DND-41 (cell line): Measurements from ENCODE around the gene MVB12B.
A peak's percentile ranks its signal among the peaks of the same experiment; 100 is the strongest.

Experiments
- ATAC-seq: fragments of 200-7000 bp; cut with Tn5 transposase; 3 replicates; pipeline ENCODE4 v1.9.1; 2021; ENCODE audit warnings: low read depth; ENCODE audit not compliant: insufficient read depth
- DNase-seq: peaks from one replicate; pipeline ENCODE4 v3.0.0-alpha.2; 2020
- H2AFZ ChIP-seq: 2 replicates; pipeline ENCODE4 v1.6.0; 2012; ENCODE audit warnings: low read depth, low read length
- H3K27ac ChIP-seq: 2 replicates; pipeline ENCODE4 v1.5.1; 2012; ENCODE audit warnings: low read length, inconsistent platforms
- H3K27me3 ChIP-seq: fragments of 200-600 bp; sonication (generic); 2 replicates; pipeline ENCODE4 v1.6.0; 2012; ENCODE audit warnings: low read length, mild to moderate bottlenecking, inconsistent platforms; ENCODE audit not compliant: insufficient read depth, poor library complexity
- H3K36me3 ChIP-seq: 2 replicates; pipeline ENCODE4 v1.5.1; 2012; ENCODE audit warnings: low read length, inconsistent platforms; ENCODE audit not compliant: insufficient read depth
- H3K4me1 ChIP-seq: 2 replicates; pipeline ENCODE4 v1.5.1; 2012; ENCODE audit warnings: mild to moderate bottlenecking, low read length; ENCODE audit not compliant: insufficient read depth
- H3K4me2 ChIP-seq: 2 replicates; pipeline ENCODE4 v1.6.0; 2012; ENCODE audit warnings: mild to moderate bottlenecking, moderate library complexity, low read length, inconsistent platforms; ENCODE audit not compliant: insufficient read depth
- H3K4me3 ChIP-seq, 2 experiments: fragments of 200-600 bp in 1 of 2; shearing (Covaris generic) in 1 of 2; 2 replicates each; pipeline ENCODE4 v1.5.1; 2012 to 2016; ENCODE audit warnings: inconsistent platforms in 2 of 2, low read length in 2 of 2, mild to moderate bottlenecking in 2 of 2, low read depth in 1 of 2, moderate library complexity in 1 of 2
- H3K79me2 ChIP-seq: 2 replicates; pipeline ENCODE4 v1.6.0; 2012; ENCODE audit warnings: low read length, inconsistent platforms; ENCODE audit not compliant: insufficient read depth
- H3K9ac ChIP-seq: 2 replicates; pipeline ENCODE4 v1.6.0; 2012; ENCODE audit warnings: low read depth, mild to moderate bottlenecking, inconsistent platforms, low read length, moderate library complexity
- H3K9me3 ChIP-seq: 2 replicates; pipeline ENCODE4 v1.5.1; 2012; ENCODE audit warnings: low read length, moderate library complexity, mild to moderate bottlenecking, inconsistent platforms; ENCODE audit not compliant: insufficient read depth, severe bottlenecking
- H4K20me1 ChIP-seq: 2 replicates; pipeline ENCODE4 v1.6.0; 2012; ENCODE audit warnings: low read length; ENCODE audit not compliant: insufficient read depth
- CTCF ChIP-seq: IDR thresholded peaks from 2 replicates; pipeline ENCODE4 v1.5.1; 2012; ENCODE audit warnings: borderline replicate concordance, low read length, moderate library complexity, mild to moderate bottlenecking; ENCODE audit not compliant: poor library complexity, severe bottlenecking; ENCODE audit errors: extremely low read depth
- EZH2 ChIP-seq: IDR thresholded peaks from 3 replicates; pipeline ENCODE4 v1.6.1; 2012; ENCODE audit warnings: borderline replicate concordance, low read depth, mild to moderate bottlenecking, moderate library complexity, low read length, inconsistent platforms; ENCODE audit not compliant: severe bottlenecking

Gene MVB12B

GRCh38 chr9:126490214-126490631 is 163.6 kb downstream of the MVB12B start:
- Histone ChIP-seq H3K4me1 (no peaks in the 10 kb centered on the region), H4K20me1 (0 out of 2 replicates have a peak, but pooled peaks cover 3% of the 10 kb centered on the region), H3K79me2 (no peaks in the 10 kb centered on the region), H3K4me3 (no peak overlapping the region), H2AFZ (no peak overlapping the region), H3K4me2 (no peak overlapping the region), H3K27me3 (no peaks in the 10 kb centered on the region), H3K9ac (no peak overlapping the region), H3K9me3 (no peaks in the 10 kb centered on the region), H3K36me3 (no peaks in the 10 kb centered on the region), H3K27ac (no peak overlapping the region)
- TF ChIP-seq CTCF: no peak
- TF ChIP-seq EZH2: no peak
- no peak for ATAC-seq
- no peak for DNase-seq

- H3K9ac ChIP-seq: no peak overlapping the region
- DNase-seq (peak; percentile 56), ATAC-seq (peak; percentile 64; the same call in 1 of the 3 replicates)
- H3K9me3 ChIP-seq: no peaks in the 10 kb centered on the region
- H4K20me1 ChIP-seq: 0 out of 2 replicates have a peak, but pooled peaks cover 3% of the 10 kb centered on the region
- H3K27me3 ChIP-seq: no peaks in the 10 kb centered on the region
- H3K4me3 ChIP-seq: no peak overlapping the region
- H3K4me1 ChIP-seq: no peaks in the 10 kb centered on the region
- TF ChIP-seq EZH2 (no peak), CTCF (peak; percentile 88)
- no peak overlapping the region for H3K27ac ChIP-seq
- no peak overlapping the region for H2AFZ ChIP-seq
- no peak overlapping the region for H3K4me2 ChIP-seq
- H3K36me3 ChIP-seq: no peaks in the 10 kb centered on the region
- no peaks in the 10 kb centered on the region for H3K79me2 ChIP-seq
Measured at GRCh38 chr9:126490871-126491567, 164.4 kb downstream of the MVB12B start.

DNA sequence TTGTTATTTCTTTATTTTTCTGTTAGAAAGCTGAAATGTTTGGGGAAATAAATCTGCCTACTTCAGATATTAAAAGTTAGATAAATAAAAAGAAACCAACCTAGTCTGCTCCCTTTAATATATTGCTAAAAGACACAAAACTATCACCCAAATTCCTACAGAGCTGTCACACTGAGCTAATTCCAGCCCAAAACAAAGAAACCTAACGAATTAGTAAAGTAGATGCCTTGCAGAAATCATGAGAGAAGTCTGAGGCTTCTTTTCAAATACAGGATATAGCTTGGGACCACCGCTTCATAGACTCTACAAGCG is 164.9 kb downstream of the MVB12B start:
- no peak for TF ChIP-seq EZH2
- TF ChIP-seq CTCF: no peak
- H4K20me1 ChIP-seq: no peaks in the 10 kb centered on the region
- no peaks in the 10 kb centered on the region for H3K4me1 ChIP-seq
- no peak overlapping the region for H3K9ac ChIP-seq
- no peak overlapping the region for H3K4me3 ChIP-seq
- no peak overlapping the region for H3K27ac ChIP-seq
- H3K9me3 ChIP-seq: no peaks in the 10 kb centered on the region
- ATAC-seq (no peak), DNase-seq (no peak)
- no peaks in the 10 kb centered on the region for H3K79me2 ChIP-seq
- no peak overlapping the region for H3K4me2 ChIP-seq
- no peak overlapping the region for H2AFZ ChIP-seq
- no peaks in the 10 kb centered on the region for H3K27me3 ChIP-seq
- no peaks in the 10 kb centered on the region for H3K36me3 ChIP-seq

DNA sequence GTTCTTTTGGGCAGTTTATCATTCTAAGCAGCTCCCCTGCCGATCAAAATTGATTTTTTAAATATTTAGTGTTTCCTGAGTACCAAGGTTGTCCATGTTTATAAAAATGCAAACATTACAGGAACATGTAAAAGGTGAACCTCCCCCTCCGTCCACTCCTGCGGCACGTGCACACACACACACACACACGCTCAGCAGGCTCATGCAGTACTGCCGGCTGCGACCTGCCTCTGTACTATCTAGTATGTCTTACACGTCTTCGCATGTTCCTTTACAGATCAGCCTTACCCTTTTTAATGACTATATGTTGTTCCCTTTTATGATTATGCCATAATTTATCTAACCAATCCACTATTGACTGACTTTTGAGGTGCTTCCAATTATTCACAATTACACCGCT is 165.3 kb downstream of the MVB12B start:
- Histone ChIP-seq H3K4me3 (no peak overlapping the region), H2AFZ (no peak overlapping the region), H3K4me1 (no peaks in the 10 kb centered on the region), H3K27ac (no peak overlapping the region), H3K36me3 (no peaks in the 10 kb centered on the region), H3K4me2 (no peak overlapping the region), H3K9me3 (no peaks in the 10 kb centered on the region), H4K20me1 (no peaks in the 10 kb centered on the region), H3K27me3 (no peaks in the 10 kb centered on the region), H3K79me2 (no peaks in the 10 kb centered on the region), H3K9ac (no peak overlapping the region)
- ATAC-seq: no peak
- DNase-seq: no peak
- TF ChIP-seq CTCF: no peak
- TF ChIP-seq EZH2: no peak
